Measurements from ENCODE around the gene CLEC2D. TPM values are rescaled to one million over a fixed set of nuclear protein-coding genes. Genes with fewer than 3 reads are reported as not detected.
"Not testable (repeated sequence)": the region's sequence is repeated elsewhere in the genome, so short reads cannot be mapped to it uniquely, and the experiment has no call there.

The CLEC2D gene
- total RNA-seq, 1 donor from 2014 or later, result 13.5 TPM

- H3K36me3 ChIP-seq, result no peaks in the 10 kb centered on the region
- H3K27ac ChIP-seq, result no peak overlapping the region
- intact Hi-C loops (cut with DNase I), result no loop called here
- H3K9me3 ChIP-seq, result peaks cover 4% of the 10 kb centered on the region
- TF ChIP-seq POLR2A (IDR thresholded peaks at IDR 0.05) (no peak), CTCF (IDR thresholded peaks at IDR 0.05) (peak; percentile 35 to 70 (median 70))
- H3K27me3 ChIP-seq, result no peaks in the 10 kb centered on the region
- no peak for DNase-seq (ENCODE audit: extremely low spot score in 2 of 2)
- no peaks in the 10 kb centered on the region for H3K4me1 ChIP-seq
- H3K4me3 ChIP-seq, result no peak overlapping the region
These were observed 38.6 kb downstream of the CLEC2D start for GRCh38 chr12:9707864-9708808.

- intact Hi-C loops (cut with DNase I), result no loop called here
- no peak for DNase-seq (ENCODE audit: extremely low spot score in 2 of 2)
These were observed 39.3 kb downstream of the CLEC2D start for GRCh38 chr12:9708853-9709252.

DNA sequence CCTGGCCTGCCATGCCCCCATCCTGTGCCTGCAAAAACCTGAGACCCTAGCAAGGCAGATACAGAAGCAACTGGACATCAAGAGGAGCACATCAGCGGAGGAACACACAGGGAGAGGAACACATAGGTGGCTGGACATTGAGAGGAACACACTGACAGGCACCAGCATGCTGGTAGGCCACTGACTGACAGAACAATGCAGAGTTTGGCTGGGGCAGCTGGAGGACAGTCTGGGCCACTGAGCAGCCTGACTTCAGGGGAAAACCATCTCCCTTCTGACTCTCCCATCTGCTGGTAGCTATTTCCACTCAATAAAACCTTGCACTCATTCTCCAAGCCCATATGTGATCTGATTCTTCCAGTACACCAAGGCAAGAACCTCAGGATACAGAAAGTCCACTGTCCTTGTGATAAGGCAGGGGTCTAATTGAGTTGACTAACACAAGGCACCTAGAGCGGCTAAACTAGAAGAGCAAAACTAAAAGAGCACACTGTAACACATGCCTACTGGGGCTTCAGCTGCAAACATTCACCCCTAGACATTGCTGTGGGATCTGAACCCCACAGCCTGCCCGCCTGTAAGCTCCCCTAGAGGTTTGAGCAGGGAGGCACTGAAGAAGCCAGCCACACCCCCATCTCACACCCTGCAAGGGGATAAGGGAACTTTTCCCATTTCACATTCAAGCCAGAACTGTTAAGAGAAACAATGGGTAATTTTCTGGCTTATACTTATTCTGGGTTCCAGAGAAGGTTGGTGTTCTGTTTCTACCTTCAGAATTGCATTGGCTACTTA lies 41.3 kb downstream of the CLEC2D start:
- DNase-seq (ENCODE audit: extremely low spot score in 2 of 2), result no peak

More at GRCh38 chr12:9708853-9709252, 39.3 kb downstream of the CLEC2D start:
- no peaks in the 10 kb centered on the region for H3K4me1 ChIP-seq
- no peak overlapping the region for H3K4me3 ChIP-seq
- no peaks in the 10 kb centered on the region for H3K36me3 ChIP-seq
- H3K9me3 ChIP-seq, result peaks cover 4% of the 10 kb centered on the region
- H3K27me3 ChIP-seq, result no peaks in the 10 kb centered on the region
- TF ChIP-seq POLR2A (IDR thresholded peaks at IDR 0.05) (no peak), POLR2AphosphoS5 (IDR thresholded peaks at IDR 0.05; ENCODE audit: insufficient read depth in 1 of 2, low read depth in 1 of 2) (no peak), CTCF (IDR thresholded peaks at IDR 0.05) (no peak)
- H3K27ac ChIP-seq, result no peak overlapping the region

GRCh38 chr12:9711664-9712063 lies 42.2 kb downstream of the CLEC2D start:
- Histone ChIP-seq H3K4me1 (no peaks in the 10 kb centered on the region), H3K36me3 (no peaks in the 10 kb centered on the region), H3K27ac (no peak overlapping the region), H3K4me3 (no peak overlapping the region), H3K9me3 (no peaks in the 10 kb centered on the region), H3K27me3 (no peaks in the 10 kb centered on the region)
- intact Hi-C loops (cut with DNase I), result no loop called here
- TF ChIP-seq POLR2AphosphoS5 (IDR thresholded peaks at IDR 0.05; ENCODE audit: insufficient read depth in 1 of 2, low read depth in 1 of 2) (no peak), POLR2A (IDR thresholded peaks at IDR 0.05) (no peak), CTCF (IDR thresholded peaks at IDR 0.05) (no peak)
- DNase-seq (ENCODE audit: extremely low spot score in 2 of 2), result no peak

More for the DNA sequence above, 41.3 kb downstream of the CLEC2D start:
- TF ChIP-seq POLR2AphosphoS5 (IDR thresholded peaks at IDR 0.05; ENCODE audit: insufficient read depth in 1 of 2, low read depth in 1 of 2) (no peak), CTCF (IDR thresholded peaks at IDR 0.05) (no peak), POLR2A (IDR thresholded peaks at IDR 0.05) (no peak)
- H3K27ac ChIP-seq, result no peak overlapping the region
- H3K4me3 ChIP-seq, result no peak overlapping the region
- no peaks in the 10 kb centered on the region for H3K27me3 ChIP-seq
- no peaks in the 10 kb centered on the region for H3K9me3 ChIP-seq
- no peaks in the 10 kb centered on the region for H3K36me3 ChIP-seq
- intact Hi-C loops (cut with DNase I), result no loop called here
- no peaks in the 10 kb centered on the region for H3K4me1 ChIP-seq

DNA sequence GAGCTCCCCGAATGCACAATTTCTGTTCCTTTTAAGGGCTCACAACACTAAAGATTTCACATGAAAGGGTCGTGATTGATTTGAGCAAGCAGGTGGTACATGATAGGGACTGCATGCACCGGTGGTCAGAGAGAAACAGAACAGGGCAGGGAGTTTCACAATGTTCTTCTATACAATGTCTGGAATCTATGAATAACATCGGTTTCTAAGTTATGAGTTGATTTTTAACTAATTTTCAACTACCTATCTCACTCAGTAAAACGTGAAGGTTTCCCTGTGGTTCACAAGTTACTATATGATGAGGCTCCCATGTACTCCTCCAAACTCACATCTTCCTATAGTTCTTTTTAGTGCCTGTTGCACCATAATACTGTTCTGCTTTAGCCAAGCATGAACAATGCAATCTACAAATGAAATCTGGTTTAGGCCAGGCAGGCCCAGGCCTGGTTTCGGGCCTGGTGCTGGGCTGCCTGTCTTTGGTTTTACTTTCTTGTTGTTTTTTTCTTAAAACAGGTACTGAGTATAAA lies 43.6 kb downstream of the CLEC2D start:
- H3K4me1 ChIP-seq; H3K27ac ChIP-seq; DNase-seq (ENCODE audit: extremely low spot score in 2 of 2); H3K9me3 ChIP-seq; H3K36me3 ChIP-seq; intact Hi-C loops (cut with DNase I); H3K27me3 ChIP-seq; H3K4me3 ChIP-seq: not testable (repeated sequence)

All from vagina (tissue), 2 donors.